ENCODE data around the gene C6orf89.
"Not testable (repeated sequence)": the region's sequence is repeated elsewhere in the genome, so short reads cannot be mapped to it uniquely, and the experiment has no call there.

DNA sequence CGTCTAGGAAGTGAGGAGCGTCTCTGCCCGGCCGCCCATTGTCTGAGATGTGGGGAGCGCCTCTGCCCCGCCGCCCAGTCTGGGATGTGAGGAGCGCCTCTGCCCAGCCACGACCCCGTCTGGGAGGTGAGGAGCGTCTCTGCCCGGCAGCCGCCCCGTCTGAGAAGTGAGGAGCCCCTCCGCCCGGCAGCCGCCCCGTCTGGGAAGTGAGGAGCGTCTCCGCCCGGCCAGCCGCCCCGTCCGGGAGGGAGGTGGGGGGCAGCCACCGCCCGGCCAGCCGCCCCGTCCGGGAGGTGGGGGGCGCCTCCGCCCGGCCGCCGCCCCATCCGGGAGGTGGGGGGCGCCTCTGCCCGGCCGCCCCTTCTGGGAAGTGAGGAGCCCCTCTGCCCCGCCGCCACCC, 55.8 kb downstream of the C6orf89 start:
- TF ChIP-seq, protein P1, sequence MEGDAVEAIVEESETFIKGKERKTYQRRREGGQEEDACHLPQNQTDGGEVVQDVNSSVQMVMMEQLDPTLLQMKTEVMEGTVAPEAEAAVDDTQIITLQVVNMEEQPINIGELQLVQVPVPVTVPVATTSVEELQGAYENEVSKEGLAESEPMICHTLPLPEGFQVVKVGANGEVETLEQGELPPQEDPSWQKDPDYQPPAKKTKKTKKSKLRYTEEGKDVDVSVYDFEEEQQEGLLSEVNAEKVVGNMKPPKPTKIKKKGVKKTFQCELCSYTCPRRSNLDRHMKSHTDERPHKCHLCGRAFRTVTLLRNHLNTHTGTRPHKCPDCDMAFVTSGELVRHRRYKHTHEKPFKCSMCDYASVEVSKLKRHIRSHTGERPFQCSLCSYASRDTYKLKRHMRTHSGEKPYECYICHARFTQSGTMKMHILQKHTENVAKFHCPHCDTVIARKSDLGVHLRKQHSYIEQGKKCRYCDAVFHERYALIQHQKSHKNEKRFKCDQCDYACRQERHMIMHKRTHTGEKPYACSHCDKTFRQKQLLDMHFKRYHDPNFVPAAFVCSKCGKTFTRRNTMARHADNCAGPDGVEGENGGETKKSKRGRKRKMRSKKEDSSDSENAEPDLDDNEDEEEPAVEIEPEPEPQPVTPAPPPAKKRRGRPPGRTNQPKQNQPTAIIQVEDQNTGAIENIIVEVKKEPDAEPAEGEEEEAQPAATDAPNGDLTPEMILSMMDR (IDR thresholded peaks at IDR 0.05 in 8 of 11, conservative IDR thresholded peaks at IDR 0.05 in 3 of 11), result not testable (repeated sequence)
- TF ChIP-seq POLR2AphosphoS5, POLR2A (IDR thresholded peaks at IDR 0.05): not testable (repeated sequence)
